HG03280 (cell line): ENCODE measurements around the gene TCEAL3.
A peak's percentile ranks its signal among the peaks of the same experiment; 100 is the strongest.
"Not testable (repeated sequence)": the region's sequence is repeated elsewhere in the genome, so short reads cannot be mapped to it uniquely, and the experiment has no call there.

ENCODE experiments used
- ATAC-seq: cut with Tn5 transposase; IDR thresholded peaks from one replicate; pipeline ENCODE4 v1.9.1; 2021; ENCODE audit warnings: mild to moderate bottlenecking, moderate library complexity; ENCODE audit not compliant: unreplicated experiment

TCEAL3 gene

GRCh38 chrX:103607364-103608305 lies at the start of gene TCEAL3:
Gene TCEAL3 (plus strand): TSS chrX:103607963. CDS start chrX:103609065, 1,102 bp downstream.
- ATAC-seq = peak; percentile 75

GRCh38 chrX:103560256-103560655 lies 47.5 kb upstream of the TCEAL3 start:
- no peak for ATAC-seq

- ATAC-seq = no peak
These were observed 45.0 kb upstream of the TCEAL3 start for GRCh38 chrX:103562801-103563200.

- ATAC-seq = no peak
These were observed 42.6 kb upstream of the TCEAL3 start for GRCh38 chrX:103565197-103565596.

- ATAC-seq = no peak
These were observed 42.0 kb upstream of the TCEAL3 start for GRCh38 chrX:103565752-103566151.

- no peak for ATAC-seq
These were observed 36.6 kb upstream of the TCEAL3 start for GRCh38 chrX:103571121-103571520.

- ATAC-seq = no peak
These were observed 36.0 kb upstream of the TCEAL3 start for GRCh38 chrX:103571726-103572125.

GRCh38 chrX:103573202-103573601 lies 34.6 kb upstream of the TCEAL3 start:
- ATAC-seq = no peak

- no peak for ATAC-seq
These were observed 23.2 kb upstream of the TCEAL3 start for GRCh38 chrX:103584596-103584995.

- ATAC-seq = peak; percentile 85
These were observed 22.1 kb upstream of the TCEAL3 start, which contains the start of gene TCEAL4 for GRCh38 chrX:103585411-103586313. Gene TCEAL4 (plus strand): TSS chrX:103585515. CDS start chrX:103586676, 1,161 bp downstream.

GRCh38 chrX:103586314-103586646 lies 21.5 kb upstream of the TCEAL3 start:
- no peak for ATAC-seq

GRCh38 chrX:103586659-103587058 lies 21.1 kb upstream of the TCEAL3 start:
- no peak for ATAC-seq

GRCh38 chrX:103592295-103592694 lies 15.5 kb upstream of the TCEAL3 start:
- ATAC-seq = not testable (repeated sequence)

GRCh38 chrX:103595202-103595601 lies 12.6 kb upstream of the TCEAL3 start:
- not testable (repeated sequence) for ATAC-seq

GRCh38 chrX:103608306-103608963 lies 672 bp downstream of the TCEAL3 start:
- ATAC-seq = peak; percentile 21

- ATAC-seq = no peak
These were observed 2.5 kb downstream of the TCEAL3 start for GRCh38 chrX:103610282-103610681.

- no peak for ATAC-seq
These were observed 5.7 kb downstream of the TCEAL3 start for GRCh38 chrX:103613362-103613890.

GRCh38 chrX:103614999-103615398 lies 7.2 kb downstream of the TCEAL3 start:
- no peak for ATAC-seq

GRCh38 chrX:103615781-103616371 lies 8.1 kb downstream of the TCEAL3 start:
- ATAC-seq = no peak

GRCh38 chrX:103616676-103617186 lies 9.0 kb downstream of the TCEAL3 start:
- ATAC-seq = no peak
